A673 (cell line): ENCODE measurements around the gene KCNQ1.

Source experiments
- CTCF ChIP-seq: fragments of 300-800, 200-600 bp; sonication (generic); conservative IDR thresholded peaks from 2 replicates; pipeline ENCODE4 v1.5.1; 2017; ENCODE audit warnings: low read depth, mild to moderate bottlenecking, antibody characterized with exemption, low read length, moderate library complexity, mixed read lengths
- EZH2 ChIP-seq: fragments of 200-600 bp; sonication (generic); IDR thresholded peaks from 2 replicates; pipeline ENCODE4 v1.6.1; 2017; ENCODE audit warnings: borderline replicate concordance, low read depth, mild to moderate bottlenecking, mixed read lengths, antibody characterized with exemption, low read length; ENCODE audit not compliant: poor library complexity, severe bottlenecking

- TF ChIP-seq CTCF (no peak), EZH2 (no peak)
Measured at GRCh38 chr11:2651826-2652271, 207.0 kb downstream of the KCNQ1 start.
